AG09319 (cell line): ENCODE measurements around the gene DYSF.
A peak's percentile ranks its signal among the peaks of the same experiment; 100 is the strongest.

Experiments
- DNase-seq: peaks from one replicate; pipeline ENCODE4 v3.0.0-alpha.2; 2010; ENCODE audit warnings: low read depth; ENCODE audit errors: extremely low read depth
- TF ChIP-seq, protein P1 (sequence below): IDR thresholded peaks from 2 replicates; pipeline ENCODE4 v1.5.1; 2011; ENCODE audit warnings: low read depth, mild to moderate bottlenecking, inconsistent platforms, low read length, moderate library complexity

The DYSF gene

DNA sequence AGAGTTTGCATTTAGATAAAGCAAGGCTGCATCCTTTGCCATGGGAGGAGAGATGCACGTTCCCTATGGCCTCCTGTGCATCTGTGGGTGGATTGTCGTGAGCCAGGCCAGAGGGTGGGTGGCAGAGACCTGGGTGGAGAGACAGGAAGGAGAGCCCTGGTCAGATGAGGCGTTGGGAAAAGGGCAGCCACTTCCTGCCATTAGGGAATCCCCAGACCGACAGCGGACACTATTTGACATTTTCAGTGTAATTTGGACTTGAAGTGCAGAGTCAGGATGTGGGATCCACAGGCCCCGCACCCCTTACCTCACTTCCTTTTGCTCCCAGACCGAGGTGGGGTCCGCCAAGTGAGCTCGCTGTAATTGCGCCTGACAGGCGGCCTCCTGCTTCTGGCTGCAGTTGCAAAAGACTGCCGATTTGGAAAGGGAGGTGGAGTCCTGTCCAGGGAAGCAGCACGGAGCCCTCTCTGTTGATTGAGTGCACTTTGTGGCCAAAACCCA, 150.0 kb downstream of the DYSF start:
- TF ChIP-seq, protein P1, sequence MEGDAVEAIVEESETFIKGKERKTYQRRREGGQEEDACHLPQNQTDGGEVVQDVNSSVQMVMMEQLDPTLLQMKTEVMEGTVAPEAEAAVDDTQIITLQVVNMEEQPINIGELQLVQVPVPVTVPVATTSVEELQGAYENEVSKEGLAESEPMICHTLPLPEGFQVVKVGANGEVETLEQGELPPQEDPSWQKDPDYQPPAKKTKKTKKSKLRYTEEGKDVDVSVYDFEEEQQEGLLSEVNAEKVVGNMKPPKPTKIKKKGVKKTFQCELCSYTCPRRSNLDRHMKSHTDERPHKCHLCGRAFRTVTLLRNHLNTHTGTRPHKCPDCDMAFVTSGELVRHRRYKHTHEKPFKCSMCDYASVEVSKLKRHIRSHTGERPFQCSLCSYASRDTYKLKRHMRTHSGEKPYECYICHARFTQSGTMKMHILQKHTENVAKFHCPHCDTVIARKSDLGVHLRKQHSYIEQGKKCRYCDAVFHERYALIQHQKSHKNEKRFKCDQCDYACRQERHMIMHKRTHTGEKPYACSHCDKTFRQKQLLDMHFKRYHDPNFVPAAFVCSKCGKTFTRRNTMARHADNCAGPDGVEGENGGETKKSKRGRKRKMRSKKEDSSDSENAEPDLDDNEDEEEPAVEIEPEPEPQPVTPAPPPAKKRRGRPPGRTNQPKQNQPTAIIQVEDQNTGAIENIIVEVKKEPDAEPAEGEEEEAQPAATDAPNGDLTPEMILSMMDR, result no peak

GRCh38 chr2:71603851-71604725, 150.7 kb downstream of the DYSF start:
- TF ChIP-seq, protein P1, result peak; percentile 33
- no peak for DNase-seq

More for the DNA sequence above, 150.0 kb downstream of the DYSF start:
- DNase-seq, result no peak

- TF ChIP-seq, protein P1, result no peak
- no peak for DNase-seq
Measured at GRCh38 chr2:71604726-71605120, 151.4 kb downstream of the DYSF start.

DNA sequence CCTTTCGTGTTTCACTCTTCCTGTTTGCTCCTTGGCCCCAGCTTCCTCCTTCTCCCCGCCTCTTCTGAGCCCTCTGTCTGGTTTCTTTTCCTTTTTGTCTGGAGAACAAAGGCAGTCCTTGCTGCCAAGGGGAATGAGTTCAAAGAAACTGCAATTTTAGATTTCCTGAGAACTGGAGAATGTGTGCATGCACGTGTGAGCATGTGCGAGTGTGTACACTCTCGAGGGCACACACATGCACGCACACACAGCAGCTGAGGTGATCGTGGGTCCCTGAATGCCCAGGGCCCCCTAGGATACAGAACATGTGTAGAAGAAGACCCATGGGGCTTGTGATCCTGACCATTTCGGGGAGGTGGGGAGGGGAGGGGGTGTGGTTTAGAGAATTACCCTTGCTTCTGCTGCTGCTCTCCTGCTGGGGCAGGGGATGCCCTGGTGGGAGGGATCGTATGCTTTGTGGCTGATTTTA, 151.8 kb downstream of the DYSF start:
- TF ChIP-seq, protein P1, result no peak
- DNase-seq, result no peak

- TF ChIP-seq, protein P1, result no peak
- no peak for DNase-seq
Measured at GRCh38 chr2:71605781-71606241, 152.4 kb downstream of the DYSF start.

GRCh38 chr2:71606244-71606643, 152.9 kb downstream of the DYSF start:
- no peak for DNase-seq
- TF ChIP-seq, protein P1, result no peak
